Sciatic nerve (tissue), 2 donors: ENCODE measurements around the gene OSBPL2. TPM values are rescaled to one million over a fixed set of nuclear protein-coding genes. Genes with fewer than 3 reads are reported as not detected.

Experiments
- ATAC-seq: fragments of 200-7000 bp; cut with Tn5 transposase; one replicate; pipeline ENCODE4 v1.9.1; 2020; ENCODE audit warnings: mild to moderate bottlenecking, moderate library complexity
- DNase-seq: peaks from one replicate; pipeline ENCODE4 v3.0.0-alpha.2; 2020; ENCODE audit warnings: low spot score
- intact Hi-C: fragments of 100-400 bp; cut with DNase I; formaldehyde crosslinking; loops from one replicate; pipeline ENCODE4 v1.14.2; 2022
- total RNA-seq: library from RNA; stranded (reverse); fragmentation: NEBNext Ultra II Directional; extraction: Animal tissue kit (Norgen Biotek cat#: 25700); gene quantifications from one replicate; pipeline ENCODE4 v1.2.1, GENCODE V29; 2021
- donor health status: DM: no; HTN: no; CAD: no.
- donor health status: DM: no; HTN: no; CAD: no.

Gene OSBPL2
- total RNA-seq, 1 donor from 2014 or later, result 53.3 TPM

GRCh38 chr20:62244644-62245108 is 6.4 kb downstream of the OSBPL2 start:
- intact Hi-C loops, result no loop called here
- ATAC-seq (no peak), DNase-seq (no peak)

GRCh38 chr20:62245911-62246280 is 7.6 kb downstream of the OSBPL2 start:
- DNase-seq, result no peak
- intact Hi-C loops, result no loop called here
- ATAC-seq, result no peak

GRCh38 chr20:62246431-62246830 is 8.1 kb downstream of the OSBPL2 start:
- DNase-seq (no peak), ATAC-seq (no peak)
- intact Hi-C loops, result no loop called here

GRCh38 chr20:62246872-62247652 is 8.7 kb downstream of the OSBPL2 start:
- no peak for DNase-seq
- intact Hi-C loops, result no loop called here
- peak; percentile 72 for ATAC-seq

- no peak for DNase-seq
- intact Hi-C loops, result no loop called here
- ATAC-seq, result no peak
Observed at GRCh38 chr20:62248890-62249560, 10.7 kb downstream of the OSBPL2 start.

DNA sequence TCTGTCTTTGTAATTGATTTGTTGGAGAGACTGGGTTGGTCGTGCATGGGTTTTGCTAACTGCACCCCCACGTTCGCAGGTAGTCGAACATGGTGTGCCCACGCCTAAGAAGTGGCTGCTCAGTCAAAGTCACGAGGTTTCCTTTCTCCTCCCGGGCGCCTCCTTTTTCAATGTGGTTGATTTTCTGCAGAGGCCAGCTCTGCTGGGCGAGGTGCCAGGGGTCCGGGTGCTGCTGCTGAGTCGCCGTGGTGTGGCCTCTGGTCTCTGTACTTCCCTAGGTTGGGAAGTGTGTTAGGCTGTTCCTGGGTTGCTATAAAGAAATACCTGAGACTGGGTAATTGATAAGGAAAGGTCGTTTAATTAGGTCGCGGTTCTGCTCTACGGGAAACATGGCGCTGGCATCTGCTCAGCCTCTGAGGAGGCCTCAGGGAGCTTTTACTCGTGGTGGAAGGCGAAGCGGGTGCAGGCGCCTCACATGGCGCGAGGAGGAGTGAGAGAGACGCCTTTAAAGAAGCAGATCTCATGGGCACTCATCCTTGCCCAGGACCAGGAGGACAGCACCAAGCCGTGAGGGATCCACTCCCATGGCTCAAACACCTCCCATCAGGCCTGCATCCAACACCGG is 14.1 kb downstream of the OSBPL2 start:
- ATAC-seq, result no peak

GRCh38 chr20:62253398-62253797 is 15.1 kb downstream of the OSBPL2 start:
- DNase-seq, result no peak
- no peak for ATAC-seq
- intact Hi-C loops, result no loop called here

More for the DNA sequence above, 14.1 kb downstream of the OSBPL2 start:
- no peak for DNase-seq
- intact Hi-C loops, result no loop called here

GRCh38 chr20:62254021-62254724 is 15.9 kb downstream of the OSBPL2 start:
- no peak for ATAC-seq
- DNase-seq, result no peak
- intact Hi-C loops, result no loop called here

DNA sequence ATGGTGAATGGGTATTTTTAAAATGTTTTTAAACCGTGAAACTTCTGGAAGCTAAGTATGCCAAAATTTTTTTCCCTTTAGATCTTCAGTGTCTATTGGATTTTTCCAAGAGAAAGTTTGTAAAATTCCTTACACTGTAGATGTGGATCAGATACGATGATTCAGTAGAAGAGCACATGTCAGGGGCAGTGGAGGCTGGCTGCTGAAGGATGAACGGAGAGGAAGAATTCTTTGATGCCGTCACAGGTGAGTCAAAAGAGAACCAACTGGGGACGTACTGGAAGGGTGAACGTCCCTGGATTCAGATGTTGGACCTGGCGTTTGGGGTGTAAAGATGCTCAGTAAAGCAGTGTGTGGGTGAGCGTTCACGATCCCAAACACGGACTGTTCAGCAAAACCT is 17.7 kb downstream of the OSBPL2 start:
- intact Hi-C loops, result no loop called here
- DNase-seq (no peak), ATAC-seq (no peak)

DNA sequence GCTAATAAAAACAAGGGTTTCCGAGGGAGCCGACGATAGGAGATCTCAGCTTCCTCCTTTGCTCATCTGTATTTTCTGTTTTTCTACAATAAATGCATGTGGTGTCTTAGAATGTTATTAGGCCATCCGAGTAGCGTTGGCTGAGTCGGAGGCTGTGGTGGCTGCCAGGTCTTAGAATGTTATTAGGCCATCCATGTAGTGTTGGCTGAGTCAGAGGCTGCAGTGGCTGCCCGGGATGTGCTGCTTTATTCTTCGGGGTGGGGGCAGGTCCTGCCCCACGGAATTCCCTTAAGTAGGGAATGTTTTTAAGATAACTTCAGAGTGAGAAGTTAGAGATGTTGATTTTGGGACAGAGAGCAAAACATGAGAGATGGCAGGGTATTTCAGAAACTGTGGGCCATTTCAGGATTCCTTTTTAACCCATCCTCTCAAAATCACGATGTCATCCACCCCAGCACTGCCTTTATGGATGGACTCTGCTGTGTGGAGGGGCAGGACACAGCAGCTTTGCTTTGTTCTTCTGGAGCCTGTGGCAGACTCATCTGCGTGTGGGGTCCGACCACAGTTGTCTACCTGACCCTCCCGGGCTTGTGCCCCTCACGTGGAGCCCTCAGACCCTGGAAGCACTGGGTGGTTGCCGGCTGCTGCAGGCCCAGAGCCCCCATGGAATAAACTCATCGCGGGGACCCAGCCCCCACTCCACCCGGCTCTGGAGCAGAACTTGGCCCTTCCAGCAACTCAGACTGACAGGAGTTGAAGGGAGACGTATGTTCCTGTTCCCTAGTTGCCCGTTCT is 20.4 kb downstream of the OSBPL2 start:
- intact Hi-C loops, result no loop called here
- DNase-seq, result no peak
- peak; percentile 83 for ATAC-seq

GRCh38 chr20:62259294-62259565 is 20.9 kb downstream of the OSBPL2 start:
- DNase-seq, result no peak
- ATAC-seq, result no peak
- intact Hi-C loops, result no loop called here

DNA sequence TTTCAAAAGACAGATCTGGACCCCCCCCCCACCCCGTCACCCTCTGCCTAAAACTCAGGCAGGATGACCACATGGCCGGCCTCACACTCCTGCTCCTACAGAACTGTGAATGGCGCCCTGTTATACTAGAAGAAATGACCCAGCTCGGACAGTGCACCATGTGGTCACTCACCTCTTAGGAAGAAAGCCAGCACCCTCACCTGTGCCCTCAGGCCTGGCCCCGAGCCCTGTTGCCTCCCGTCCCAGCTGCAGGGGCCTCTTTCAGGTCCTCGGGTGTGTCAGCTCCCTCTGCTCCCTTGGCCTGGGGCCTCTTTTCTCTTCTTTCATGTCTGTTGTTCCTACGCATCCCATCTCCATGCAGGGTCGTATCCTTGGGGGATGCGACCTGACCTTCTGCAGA is 23.7 kb downstream of the OSBPL2 start:
- DNase-seq, result no peak
- intact Hi-C loops, result no loop called here
- no peak for ATAC-seq

- DNase-seq (no peak), ATAC-seq (no peak)
- intact Hi-C loops, result no loop called here
Observed at GRCh38 chr20:62263396-62263795, 25.1 kb downstream of the OSBPL2 start.

DNA sequence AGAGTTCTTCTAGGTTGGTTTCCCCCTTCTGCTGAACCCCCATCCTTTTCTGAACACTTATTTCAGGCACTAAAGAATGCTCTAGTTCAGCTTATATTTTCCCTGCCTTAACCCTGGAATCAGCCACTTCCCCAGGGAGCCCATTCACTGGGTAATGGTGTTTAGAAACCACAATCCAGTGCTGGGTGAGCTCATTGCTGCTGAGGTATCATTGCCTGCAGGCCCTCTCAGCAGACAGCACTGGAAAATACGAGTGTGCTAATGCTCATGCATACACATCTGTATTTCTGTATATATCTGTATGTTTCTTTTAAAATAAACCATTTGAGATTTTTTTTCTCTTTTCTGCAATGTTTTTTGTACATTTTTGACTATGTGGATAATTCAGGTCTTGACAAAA is 27.0 kb downstream of the OSBPL2 start:
- DNase-seq (no peak), ATAC-seq (no peak)
- intact Hi-C loops, result no loop called here

DNA sequence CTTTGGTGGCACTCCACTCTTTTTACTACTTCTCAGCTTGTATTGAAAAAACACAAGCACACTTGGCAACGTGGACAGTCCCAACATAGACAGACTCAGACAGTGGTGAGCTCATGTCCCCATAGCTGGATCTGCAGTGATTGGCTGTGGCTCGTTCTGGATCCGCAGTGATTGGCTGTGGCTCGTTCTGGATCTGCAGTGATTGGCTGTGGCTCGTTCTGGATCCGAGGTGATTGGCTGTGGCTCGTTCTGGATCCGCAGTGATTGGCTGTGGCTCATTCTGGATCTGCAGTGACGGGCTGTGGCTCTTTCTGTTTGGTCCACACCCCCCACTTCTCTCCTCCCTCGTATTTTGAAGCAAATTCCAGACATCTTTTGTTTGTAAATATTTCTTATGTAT is 28.0 kb downstream of the OSBPL2 start:
- no peak for DNase-seq
- ATAC-seq, result no peak
- intact Hi-C loops, result no loop called here

DNA sequence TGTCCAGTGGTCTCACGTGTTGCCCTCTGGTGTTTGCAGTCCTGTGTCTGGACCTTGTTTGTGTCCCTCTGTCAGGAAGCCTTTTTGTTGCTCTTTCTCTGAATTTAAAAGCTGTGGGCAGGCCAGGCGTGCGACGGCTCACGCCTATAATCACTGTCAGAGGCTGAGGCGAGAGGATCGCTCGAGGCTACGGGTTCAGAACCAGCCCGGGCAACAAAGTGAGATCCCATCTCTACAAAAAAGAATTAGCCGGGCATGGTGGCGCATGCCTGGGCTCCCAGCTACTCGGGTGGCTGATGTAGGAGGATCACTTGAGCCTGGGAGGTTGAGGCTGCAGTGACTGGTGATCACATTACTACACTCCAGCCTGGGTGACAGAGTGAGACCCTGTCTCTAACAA is 28.5 kb downstream of the OSBPL2 start:
- ATAC-seq (no peak), DNase-seq (no peak)
- intact Hi-C loops, result no loop called here

DNA sequence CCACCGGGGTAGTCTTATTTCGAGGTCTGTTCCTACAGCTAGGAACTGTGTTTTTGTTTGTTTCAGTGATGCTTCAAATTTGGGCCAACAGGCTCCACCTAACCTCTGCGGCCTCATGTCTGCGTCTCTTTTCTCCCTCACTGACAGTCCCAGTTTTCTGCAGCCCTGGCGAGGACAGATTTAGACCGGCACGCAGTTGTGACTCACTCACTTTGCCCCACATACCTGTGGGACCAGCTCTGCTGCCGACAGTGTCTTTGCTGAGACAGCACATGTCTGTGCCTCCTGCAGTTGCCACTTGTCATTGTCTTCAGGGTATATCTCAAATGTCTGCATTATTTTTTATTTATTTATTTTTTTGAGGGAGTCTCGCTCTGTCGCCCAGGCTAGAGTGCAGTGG is 29.2 kb downstream of the OSBPL2 start:
- ATAC-seq (no peak), DNase-seq (no peak)
- intact Hi-C loops, result no loop called here

DNA sequence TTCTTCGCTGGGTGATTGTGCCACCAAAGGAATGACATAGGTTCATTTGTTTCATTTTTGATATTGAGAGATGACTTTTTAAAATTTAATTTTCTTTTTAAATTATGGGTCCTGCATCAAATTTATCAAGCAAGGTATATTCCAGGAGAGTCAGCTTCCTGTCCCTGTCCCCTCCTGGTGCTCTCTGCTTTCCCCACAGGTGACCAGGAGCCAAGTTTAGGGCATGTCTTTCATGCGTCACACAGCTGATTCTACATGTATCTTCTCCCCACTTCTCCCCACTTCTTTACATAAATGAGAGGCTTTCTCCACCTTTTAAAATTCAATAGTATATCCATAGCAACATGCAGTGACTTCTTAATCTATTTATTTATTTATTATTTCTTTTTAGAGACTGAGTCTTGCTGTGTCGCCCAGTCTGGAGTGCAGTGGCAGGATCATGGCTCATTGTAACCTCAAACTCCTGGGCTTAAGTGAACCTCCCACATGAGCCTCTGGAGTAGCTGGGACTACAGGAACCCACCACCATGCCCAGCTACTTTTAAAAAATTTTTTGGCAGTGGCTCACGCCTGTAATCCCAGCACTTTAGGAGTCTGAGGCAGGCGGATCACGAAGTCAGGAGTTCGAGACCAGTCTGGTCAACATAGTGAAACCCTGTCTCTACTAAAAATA is 30.0 kb downstream of the OSBPL2 start:
- no peak for ATAC-seq
- DNase-seq, result no peak
- intact Hi-C loops, result no loop called here

DNA sequence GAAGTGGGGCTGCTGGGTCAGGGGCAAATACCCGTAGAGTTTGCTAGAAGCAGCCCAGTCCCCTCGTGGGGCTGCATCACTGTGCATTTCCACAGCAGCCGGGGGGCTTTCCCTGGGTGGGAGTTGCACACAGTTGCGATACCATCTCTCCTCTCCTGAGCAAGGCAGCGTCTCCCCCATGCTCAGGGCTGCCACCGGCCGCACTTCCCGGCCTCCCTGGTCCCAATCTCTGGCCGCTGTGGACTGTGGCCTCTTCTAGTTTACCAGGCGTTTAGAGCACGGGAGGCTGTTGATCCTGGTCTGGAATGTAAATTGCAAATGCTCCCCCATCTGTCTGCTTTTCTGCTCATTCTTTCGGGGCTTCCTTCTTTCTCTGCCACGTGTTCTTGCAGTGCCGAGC is 31.1 kb downstream of the OSBPL2 start:
- no peak for DNase-seq
- no peak for ATAC-seq
- intact Hi-C loops, result no loop called here
